Uterus (tissue), 4 donors: ENCODE data around the gene RHBG. TPM values are rescaled to one million over a fixed set of nuclear protein-coding genes. Genes with fewer than 3 reads are reported as not detected.

ENCODE experiments used
- DNase-seq, 2 donors: peaks; one replicate each; pipeline ENCODE4 v3.0.0-alpha.2; 2019 to 2020
- H3K27ac ChIP-seq, 2 donors: fragments of 200-600 bp; sonication (generic); 1 replicate in 1 of 2; 2 replicates in 1 of 2; pipeline ENCODE4 v1.5.1; 2016 to 2018
- H3K27me3 ChIP-seq, 2 donors: fragments of 200-600 bp; sonication (generic); one replicate each; pipeline ENCODE4 v1.5.1; 2018 to 2019; ENCODE audit warnings: control low read depth in 1 of 2
- H3K36me3 ChIP-seq, 2 donors: fragments of 200-600 bp; sonication (generic); one replicate each; pipeline ENCODE4 v1.5.1; 2019; ENCODE audit warnings: control low read depth in 1 of 2
- H3K4me1 ChIP-seq, 2 donors: fragments of 200-600 bp; sonication (generic); one replicate each; pipeline ENCODE4 v1.5.1; 2018 to 2019; ENCODE audit warnings: control low read depth in 1 of 2
- H3K4me3 ChIP-seq, 2 donors: fragments of 200-600 bp; sonication (generic); 1 replicate in 1 of 2; 2 replicates in 1 of 2; pipeline ENCODE4 v1.5.1; 2018 to 2019; ENCODE audit warnings: mild to moderate bottlenecking in 1 of 2
- H3K9me3 ChIP-seq, 2 donors: fragments of 200-600 bp; sonication (generic); one replicate each; pipeline ENCODE4 v1.5.1; 2019; ENCODE audit warnings: control low read depth in 1 of 2
- CTCF ChIP-seq, 4 experiments: fragments of 200-600 bp in 2 of 4; fragments of 450-650 bp in 2 of 4; sonication (generic) in 2 of 4; IDR thresholded peaks; one replicate each; pipeline ENCODE4 v1.5.1; 2016 to 2019; ENCODE audit warnings: antibody characterized with exemption in 4 of 4, mild to moderate bottlenecking in 2 of 4, moderate library complexity in 1 of 4
- POLR2A ChIP-seq, 2 donors: fragments of 450-650 bp; IDR thresholded peaks; one replicate each; pipeline ENCODE4 v1.6.1; 2016; ENCODE audit warnings: antibody characterized with exemption in 2 of 2, mild to moderate bottlenecking in 1 of 2, moderate library complexity in 1 of 2
- intact Hi-C: fragments of 100-400 bp; cut with DNase I; formaldehyde crosslinking; loops from one replicate; pipeline ENCODE4 v1.15.1; 2023; ENCODE audit warnings: low total_unique reads
- total RNA-seq, 4 donors: library from RNA; depleted of rRNA in 3 of 4; stranded (reverse); fragments of >200 nt in 3 of 4; gene quantifications; one replicate each; pipeline versions ENCODE4 v1.1.0 to v1.2.4, GENCODE V29; 2014 to 2023
- donor health status: DM: yes; HTN: yes; CAD: no.

Gene RHBG
- total RNA-seq, 4 donors from 2014 or later = 0.49 TPM; not detected in 3

- Histone ChIP-seq H3K36me3 (no peaks in the 10 kb centered on the region), H3K4me1 (peaks cover 0 to 4% of the 10 kb centered on the region in 2 donors), H3K27ac (no peak overlapping the region), H3K4me3 (no peak overlapping the region), H3K27me3 (no peaks in the 10 kb centered on the region), H3K9me3 (no peaks in the 10 kb centered on the region)
- no peak for DNase-seq
- TF ChIP-seq POLR2A (IDR thresholded peaks at IDR 0.05) = no peak
- TF ChIP-seq CTCF (IDR thresholded peaks at IDR 0.05) = no peak
- intact Hi-C loops = loop anchor here (5.0 kb wide), 1 partner anchor 55 kb away; no protein-coding TSS in a partner anchor
Observed at GRCh38 chr1:156386949-156387869, 18.2 kb downstream of the RHBG start.

GRCh38 chr1:156387870-156388173 lies 18.8 kb downstream of the RHBG start:
- DNase-seq = no peak
- Histone ChIP-seq H3K4me1 (peaks cover 0 to 4% of the 10 kb centered on the region in 2 donors), H3K4me3 (no peak overlapping the region), H3K9me3 (no peaks in the 10 kb centered on the region), H3K36me3 (no peaks in the 10 kb centered on the region), H3K27ac (no peak overlapping the region), H3K27me3 (no peaks in the 10 kb centered on the region)
- intact Hi-C loops = loop anchor here (5.0 kb wide), 1 partner anchor 54 kb away; no protein-coding TSS in a partner anchor
- TF ChIP-seq CTCF (IDR thresholded peaks at IDR 0.05) = no peak
- TF ChIP-seq POLR2A (IDR thresholded peaks at IDR 0.05) = no peak

- H3K4me3 ChIP-seq = no peak overlapping the region
- peaks cover 0 to 4% of the 10 kb centered on the region in 2 donors for H3K4me1 ChIP-seq
- no peaks in the 10 kb centered on the region for H3K27me3 ChIP-seq
- TF ChIP-seq POLR2A (IDR thresholded peaks at IDR 0.05) = no peak
- TF ChIP-seq CTCF (IDR thresholded peaks at IDR 0.05) = no peak
- DNase-seq = no peak
- intact Hi-C loops = loop anchor here (5.0 kb wide), 1 partner anchor 54 kb away; no protein-coding TSS in a partner anchor
- H3K27ac ChIP-seq = no peak overlapping the region
- H3K36me3 ChIP-seq = no peaks in the 10 kb centered on the region
- no peaks in the 10 kb centered on the region for H3K9me3 ChIP-seq
Observed at GRCh38 chr1:156388174-156389137, 19.4 kb downstream of the RHBG start.

GRCh38 chr1:156389311-156389710 lies 20.3 kb downstream of the RHBG start:
- H3K4me1 ChIP-seq = peaks cover 0 to 4% of the 10 kb centered on the region in 2 donors
- DNase-seq = no peak
- H3K4me3 ChIP-seq = no peak overlapping the region
- H3K27me3 ChIP-seq = no peaks in the 10 kb centered on the region
- intact Hi-C loops = loop anchor here (5.0 kb wide), 1 partner anchor 53 kb away; no protein-coding TSS in a partner anchor
- no peak overlapping the region for H3K27ac ChIP-seq
- TF ChIP-seq CTCF (IDR thresholded peaks at IDR 0.05) = no peak
- no peak for TF ChIP-seq POLR2A (IDR thresholded peaks at IDR 0.05)
- no peaks in the 10 kb centered on the region for H3K36me3 ChIP-seq
- H3K9me3 ChIP-seq = no peaks in the 10 kb centered on the region
